OCI-LY7 (cell line): ENCODE measurements around the gene ZFP90.

Experiments
- CTCF ChIP-seq: fragments of 200-600 bp; sonication (generic); conservative IDR thresholded peaks from 2 replicates; pipeline ENCODE4 v1.5.1; 2014; ENCODE audit warnings: mild to moderate bottlenecking, antibody characterized with exemption, low read length, moderate library complexity, mixed read lengths
- EZH2phosphoT487 ChIP-seq: fragments of 200-600 bp; sonication (generic); IDR thresholded peaks from 2 replicates; pipeline ENCODE4 v1.6.1; 2018; ENCODE audit warnings: low read depth, borderline replicate concordance, mild to moderate bottlenecking, mixed run types, antibody characterized with exemption, low read length, moderate library complexity, mixed read lengths

- no peak for TF ChIP-seq CTCF
- TF ChIP-seq EZH2phosphoT487 = no peak
These were observed 31.1 kb upstream of the ZFP90 start for GRCh38 chr16:68508013-68508412.
